ENCODE data around the gene RIMS4. TPM values are rescaled to one million over a fixed set of nuclear protein-coding genes. Genes with fewer than 3 reads are reported as not detected.

The RIMS4 gene
- total and polyA plus RNA-seq, 2 of the 8 experiments (the other 6 are each of a cell fraction or from before 2014, with no cell fraction given): 13.3 to 44.2 TPM

DNA sequence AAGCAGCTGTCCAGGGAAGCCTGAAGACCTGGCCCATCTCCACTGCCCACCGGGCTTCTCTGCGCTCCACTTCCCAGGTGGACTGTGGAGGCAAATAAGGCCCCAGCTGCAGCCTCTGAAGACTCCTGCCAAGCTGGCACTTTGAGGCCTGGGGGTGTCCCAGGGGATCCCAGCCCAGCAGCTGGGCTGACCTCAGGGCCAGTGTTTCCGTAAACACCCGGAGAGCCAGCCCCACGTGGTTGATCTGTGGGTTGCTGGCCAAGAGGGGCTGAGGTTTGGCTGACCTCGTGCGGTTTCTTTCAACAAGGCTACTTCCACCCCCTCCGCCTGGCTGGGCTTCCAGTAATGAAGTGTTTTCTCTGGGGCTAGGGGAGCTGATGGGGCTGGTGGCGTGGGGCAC lies 107.6 kb downstream of the RIMS4 start:
- Histone ChIP-seq H2BK15ac (ENCODE audit: low read length) (no peak overlapping the region), H3K9me3 (ENCODE audit: insufficient read depth in 2 of 2, low read depth in 1 of 2, low read length in 1 of 2) (no peaks in the 10 kb centered on the region), H3K4me2 (ENCODE audit: insufficient read depth in 1 of 2, low read depth in 2 of 2, low read length in 2 of 2) (no peak overlapping the region), H4K20me1 (replicated peaks in 1 of 2; ENCODE audit: control insufficient read depth in 1 of 2, insufficient read depth in 2 of 2, low read length in 2 of 2) (no peaks in the 10 kb centered on the region), H2BK120ac (replicated peaks; ENCODE audit: low read depth, low read length) (no peak overlapping the region), H3K4me1 (replicated peaks in 1 of 4; ENCODE audit: control insufficient read depth in 3 of 4, insufficient read depth in 4 of 4, low read length in 3 of 4) (peaks cover 0 to 14% (median 10%) of the 10 kb centered on the region in 4 experiments; a peak in 6 of 7 replicates), H2BK20ac (ENCODE audit: low read length) (no peak overlapping the region), H3K27ac (ENCODE audit: low read depth, low read length) (no peak overlapping the region; the same call in 1 of the 2 replicates), H3K79me2 (ENCODE audit: control insufficient read depth in 1 of 2, insufficient read depth in 2 of 2, low read length in 2 of 2) (no peaks in the 10 kb centered on the region), H3K27me3 (replicated peaks in 1 of 4; ENCODE audit: control insufficient read depth in 3 of 4, extremely low read depth in 1 of 4, insufficient read depth in 3 of 4, low read length in 3 of 4) (no peaks in the 10 kb centered on the region), H3K4ac (replicated peaks; ENCODE audit: insufficient read length, low read depth, low read length) (no peak overlapping the region), H3K4me3 (ENCODE audit: extremely low read depth in 1 of 4, insufficient read depth in 2 of 4, low read depth in 3 of 4, low read length in 4 of 4) (no peak overlapping the region), H3K79me1 (ENCODE audit: low read depth, low read length) (no peaks in the 10 kb centered on the region), H3K23ac (ENCODE audit: insufficient read length) (no peak overlapping the region), H2AFZ (ENCODE audit: low read length) (no peak overlapping the region), H3K14ac (ENCODE audit: insufficient read length) (no peak overlapping the region), H3K9ac (replicated peaks in 1 of 4; ENCODE audit: extremely low read depth in 1 of 4, low read depth in 3 of 4, low read length in 3 of 4) (no peak overlapping the region), H3K56ac (replicated peaks; ENCODE audit: insufficient read length, low read depth, low read length) (no peak overlapping the region), H4K8ac (ENCODE audit: extremely low read depth, insufficient read depth, low read length) (no peak overlapping the region), H3K18ac (ENCODE audit: extremely low read depth, low read length) (no peak overlapping the region), H2AK5ac (ENCODE audit: low read depth, low read length) (no peak overlapping the region), H3K23me2 (ENCODE audit: low read depth, low read length) (no peaks in the 10 kb centered on the region; the same call in 1 of the 2 replicates), H4K91ac (replicated peaks; ENCODE audit: insufficient read length, low read length) (no peak overlapping the region), H2BK12ac (ENCODE audit: low read depth, low read length) (0 out of 2 replicates have a peak overlapping the region, but pooled peaks have one; percentile 27), H2BK5ac (ENCODE audit: low read depth, low read length) (no peak overlapping the region), H3K36me3 (ENCODE audit: control insufficient read depth in 2 of 4, insufficient read depth in 4 of 4, low read length in 3 of 4) (no peaks in the 10 kb centered on the region), H4K5ac (ENCODE audit: insufficient read length, low read depth, low read length) (no peak overlapping the region)
- FAIRE-seq (no peak), DNase-seq (ENCODE audit: low read depth in 1 of 2, low spot score in 2 of 2) (no peak)
- WGBS, 2 experiments (ENCODE audit: extremely low coverage in 1 of 2, insufficient coverage in 1 of 2, insufficient read length in 1 of 2, insufficient replicate concordance in 2 of 2, low coverage in 1 of 2, low lambda C conversion rate in 2 of 2, missing lambda C conversion rate in 1 of 2): 86% methylated on average over 4 of the region's 9 CpGs; no CpG with 5 or more reads in 1 of the 2 experiments
- TF ChIP-seq SIX5 (IDR thresholded peaks at IDR 0.05; ENCODE audit: low read depth, low read length) (no peak), BRCA1 (IDR thresholded peaks at IDR 0.05; ENCODE audit: low read depth, low read length) (no peak), RFX5 (IDR thresholded peaks at IDR 0.05; ENCODE audit: borderline replicate concordance, low read depth, low read length) (no peak), POLR2A (IDR thresholded peaks at IDR 0.05; ENCODE audit: control extremely low read depth in 1 of 2, low read depth in 2 of 2, low read length in 2 of 2) (no peak)
- TF ChIP-seq, protein P1, sequence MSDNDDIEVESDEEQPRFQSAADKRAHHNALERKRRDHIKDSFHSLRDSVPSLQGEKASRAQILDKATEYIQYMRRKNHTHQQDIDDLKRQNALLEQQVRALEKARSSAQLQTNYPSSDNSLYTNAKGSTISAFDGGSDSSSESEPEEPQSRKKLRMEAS (IDR thresholded peaks at IDR 0.05): no peak
- ChIA-PET POLR2A (ENCODE audit: partially characterized antibody) (interaction anchor here (1.0 kb wide), 1 partner anchor 12 kb away, joined by 3 read pairs; the partner anchor contains the start of gene CCN5), CTCF (ENCODE audit: partially characterized antibody) (interaction anchor here (0.6 to 8.6 kb wide), 5 partner anchors 8 to 48 kb away, joined by 3 to 180 read pairs (median 6); partner anchors contain the start of gene CCN5)

All from H1 (cell line).